ENCODE measurements around the gene PPM1G.

PPM1G gene

GRCh38 chr2:27408601-27409320 lies 630 bp downstream of the PPM1G start:
- DNase-seq: no peak

- peak in 1 of 2 experiments; percentile 21 for DNase-seq
Observed at GRCh38 chr2:27407798-27408491, 1.4 kb downstream of the PPM1G start.

GRCh38 chr2:27400348-27401135 lies 8.8 kb downstream of the PPM1G start:
- DNase-seq: no peak

- no peak for DNase-seq
Observed at GRCh38 chr2:27398962-27399361, 10.4 kb downstream of the PPM1G start.

- no peak for DNase-seq
Observed at GRCh38 chr2:27393225-27393624, 16.2 kb downstream of the PPM1G start.

- DNase-seq: no peak
Observed at GRCh38 chr2:27390822-27391679, 18.3 kb downstream of the PPM1G start.

GRCh38 chr2:27381577-27382181 lies 27.7 kb downstream of the PPM1G start:
- no peak for DNase-seq

- DNase-seq: peak; percentile 69 to 96
Observed at GRCh38 chr2:27380626-27381545, 28.5 kb downstream of the PPM1G start, which contains the start of gene ZNF513. TSS of gene ZNF513 (minus strand) at chr2:27380734. CDS start at chr2:27380526, 208 bp downstream.

- no peak for DNase-seq
Observed at GRCh38 chr2:27379836-27380625, 29.4 kb downstream of the PPM1G start.

- DNase-seq: no peak
Observed at GRCh38 chr2:27379383-27379835, 30.0 kb downstream of the PPM1G start.

- DNase-seq: no peak
Observed at GRCh38 chr2:27378809-27379290, 30.5 kb downstream of the PPM1G start.

GRCh38 chr2:27378096-27378808 lies 31.1 kb downstream of the PPM1G start:
- DNase-seq: no peak

- DNase-seq: no peak
Observed at GRCh38 chr2:27377618-27378095, 31.7 kb downstream of the PPM1G start.

- DNase-seq: no peak
Observed at GRCh38 chr2:27376866-27377617, 32.3 kb downstream of the PPM1G start.

GRCh38 chr2:27376151-27376865 lies 33.1 kb downstream of the PPM1G start:
- no peak for DNase-seq

- DNase-seq: no peak
Observed at GRCh38 chr2:27375513-27376099, 33.8 kb downstream of the PPM1G start.

GRCh38 chr2:27373567-27373966 lies 35.8 kb downstream of the PPM1G start:
- DNase-seq: no peak

Measured in NCI-H187 (cell line).